ENCODE results near the gene GHR. TPM values are rescaled to one million over a fixed set of nuclear protein-coding genes. Genes with fewer than 3 reads are reported as not detected.

The GHR gene
- total RNA-seq, 1 donor, result 4.3 TPM

DNA sequence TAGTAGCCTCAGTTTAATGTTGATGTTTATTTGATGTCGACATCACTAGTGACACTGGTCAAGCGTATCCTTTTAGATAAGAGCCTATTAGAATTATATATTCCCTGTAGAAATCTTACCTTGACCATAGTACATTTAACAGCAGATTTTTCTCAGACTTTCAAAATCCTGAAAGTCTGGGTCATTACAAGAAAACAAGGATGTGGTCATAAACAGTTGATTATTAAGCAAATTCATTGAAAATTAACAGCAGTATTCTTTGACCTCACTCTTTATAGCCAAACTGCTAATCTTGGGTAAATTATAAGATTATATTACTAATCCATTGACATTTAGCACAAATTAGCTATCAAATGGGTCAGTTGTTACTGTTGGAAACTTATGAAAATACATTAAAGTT, 83.4 kb downstream of the GHR start:
- TF ChIP-seq CTCF (IDR thresholded peaks at IDR 0.05; ENCODE audit: insufficient read depth, low read length), result no peak
- no peak for DNase-seq (ENCODE audit: low read depth)
- H3K4me3 ChIP-seq (ENCODE audit: low read depth, low read length), result no peak overlapping the region

- DNase-seq (ENCODE audit: low read depth), result peak; percentile 48
- H3K4me3 ChIP-seq (ENCODE audit: low read depth, low read length), result no peak overlapping the region
- TF ChIP-seq CTCF (IDR thresholded peaks at IDR 0.05; ENCODE audit: insufficient read depth, low read length), result no peak
Observed at GRCh38 chr5:42507451-42508097, 84.3 kb downstream of the GHR start.

DNA sequence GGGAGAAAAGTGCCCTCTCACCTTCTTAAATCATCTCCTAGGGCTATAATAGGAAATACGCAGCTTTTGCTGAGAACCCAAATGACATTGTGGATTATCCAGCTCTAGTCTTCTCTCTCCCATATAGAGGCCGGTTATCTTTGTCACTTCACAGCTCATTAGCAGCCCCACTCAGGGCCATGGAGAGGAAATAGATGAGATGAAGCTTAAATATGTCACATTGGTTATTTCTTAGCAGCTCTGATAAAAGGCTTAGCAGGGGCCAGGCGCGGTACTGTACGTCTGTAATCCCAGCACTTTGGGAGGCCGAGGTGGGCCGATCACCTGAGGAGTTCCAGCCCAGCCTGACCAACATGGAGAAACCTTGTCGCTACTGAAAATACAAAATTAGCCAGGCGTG, 90.0 kb downstream of the GHR start:
- no peak for TF ChIP-seq CTCF (IDR thresholded peaks at IDR 0.05; ENCODE audit: insufficient read depth, low read length)
- no peak for DNase-seq (ENCODE audit: low read depth)
- H3K4me3 ChIP-seq (ENCODE audit: low read depth, low read length), result no peak overlapping the region

- no peak overlapping the region for H3K4me3 ChIP-seq (ENCODE audit: low read depth, low read length)
- DNase-seq (ENCODE audit: low read depth), result no peak
- no peak for TF ChIP-seq CTCF (IDR thresholded peaks at IDR 0.05; ENCODE audit: insufficient read depth, low read length)
Observed at GRCh38 chr5:42514754-42515153, 91.5 kb downstream of the GHR start.

- no peak for TF ChIP-seq CTCF (IDR thresholded peaks at IDR 0.05; ENCODE audit: insufficient read depth, low read length)
- H3K4me3 ChIP-seq (ENCODE audit: low read depth, low read length), result no peak overlapping the region
- DNase-seq (ENCODE audit: low read depth), result no peak
Observed at GRCh38 chr5:42515504-42515903, 92.3 kb downstream of the GHR start.

DNA sequence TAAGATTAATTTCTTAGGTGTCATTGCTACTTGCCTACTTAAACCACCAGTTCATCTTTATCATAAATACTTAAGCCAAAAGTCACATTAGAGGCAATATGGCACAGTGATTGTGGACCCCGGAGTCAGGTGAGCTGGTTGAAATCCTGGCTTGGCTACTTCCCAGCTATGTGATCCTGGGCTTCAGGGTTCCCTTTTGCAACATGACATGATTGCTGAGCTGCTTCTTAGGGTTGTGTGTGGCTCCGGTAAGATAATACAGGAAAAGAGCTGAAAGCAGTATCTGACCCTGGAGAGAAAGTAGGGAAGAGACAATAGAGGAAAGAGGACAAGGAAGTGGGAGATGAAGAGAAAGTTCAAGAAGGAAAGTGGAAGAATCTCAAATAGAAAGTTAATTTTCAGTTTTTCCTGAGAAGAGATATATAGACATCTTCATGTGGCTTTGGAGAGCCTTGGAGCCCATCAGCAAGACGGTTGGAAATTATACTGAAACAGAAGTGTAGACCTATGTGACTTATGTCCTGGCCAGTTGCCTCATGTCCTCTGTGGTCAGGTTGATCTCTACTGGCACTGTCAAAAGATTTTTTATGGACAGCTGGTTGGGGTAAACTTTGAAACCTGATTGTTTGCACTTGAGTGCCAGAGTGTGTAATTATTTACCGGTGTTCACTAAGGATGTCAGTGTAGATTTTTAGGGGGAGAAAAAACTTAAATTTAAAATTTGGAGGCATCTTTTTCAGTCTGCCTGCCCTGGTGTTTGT, 93.2 kb downstream of the GHR start:
- H3K4me3 ChIP-seq (ENCODE audit: low read depth, low read length), result no peak overlapping the region
- no peak for DNase-seq (ENCODE audit: low read depth)
- no peak for TF ChIP-seq CTCF (IDR thresholded peaks at IDR 0.05; ENCODE audit: insufficient read depth, low read length)

Data from fibroblast of the aortic adventitia (primary cell).